GM19463 (cell line): ENCODE results near the gene GBX2.
"Not testable (repeated sequence)": the region's sequence is repeated elsewhere in the genome, so short reads cannot be mapped to it uniquely, and the experiment has no call there.

Experiments
- ATAC-seq: cut with Tn5 transposase; IDR thresholded peaks from one replicate; pipeline ENCODE4 v1.9.1; 2021; ENCODE audit warnings: mild to moderate bottlenecking, moderate library complexity; ENCODE audit not compliant: unreplicated experiment

The GBX2 gene

DNA sequence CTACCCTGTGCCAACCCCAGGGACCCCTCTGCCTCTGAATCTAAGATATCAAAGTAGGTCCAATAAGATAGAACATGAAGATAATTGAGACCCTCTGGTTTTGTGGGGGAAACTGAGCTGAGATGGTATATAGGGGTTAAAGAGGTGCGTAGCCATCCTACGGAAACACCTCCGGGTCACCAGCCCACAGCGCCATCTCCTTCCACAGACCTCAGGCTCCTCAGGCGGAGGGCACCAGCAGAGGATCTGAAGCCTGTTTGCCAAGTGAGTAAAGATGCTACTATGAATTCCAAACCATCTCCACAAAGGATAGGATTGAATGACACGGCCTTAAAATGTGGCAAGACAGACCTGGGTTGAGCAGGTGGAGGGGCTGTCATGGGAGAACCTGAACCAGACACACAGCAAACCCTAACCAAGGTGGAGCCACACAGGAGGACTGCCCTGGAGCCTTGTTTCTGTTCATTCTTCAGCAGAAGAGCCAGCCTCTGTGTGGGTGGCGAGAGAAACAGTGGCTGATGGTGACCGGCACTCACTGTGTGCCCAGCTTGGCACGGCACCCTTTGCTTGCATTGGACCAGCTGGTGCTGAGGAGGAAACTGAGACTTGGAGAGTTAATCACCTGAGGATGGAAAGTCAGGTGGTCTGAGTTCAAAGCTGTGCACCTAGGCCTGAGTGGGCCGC, 10.2 kb downstream of the GBX2 start:
- no peak for ATAC-seq

DNA sequence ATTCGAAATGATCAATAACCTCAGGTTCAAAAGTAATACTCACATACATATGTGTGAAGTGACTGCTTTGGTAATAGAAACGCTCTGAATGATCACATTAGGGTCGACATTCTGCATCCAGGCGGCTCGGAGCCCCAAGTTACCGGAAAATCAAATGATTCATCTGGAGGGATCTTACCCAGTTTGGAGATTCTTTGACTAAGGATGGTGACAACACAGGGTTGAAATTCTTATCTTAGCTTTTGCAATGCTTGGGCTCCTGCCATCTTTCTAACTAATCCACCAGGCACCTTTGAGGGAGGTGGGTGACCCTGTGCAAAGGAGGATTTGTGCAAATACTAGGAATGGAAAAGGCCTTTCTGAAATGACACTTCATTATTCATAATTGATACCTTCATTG, 10.8 kb downstream of the GBX2 start:
- no peak for ATAC-seq

DNA sequence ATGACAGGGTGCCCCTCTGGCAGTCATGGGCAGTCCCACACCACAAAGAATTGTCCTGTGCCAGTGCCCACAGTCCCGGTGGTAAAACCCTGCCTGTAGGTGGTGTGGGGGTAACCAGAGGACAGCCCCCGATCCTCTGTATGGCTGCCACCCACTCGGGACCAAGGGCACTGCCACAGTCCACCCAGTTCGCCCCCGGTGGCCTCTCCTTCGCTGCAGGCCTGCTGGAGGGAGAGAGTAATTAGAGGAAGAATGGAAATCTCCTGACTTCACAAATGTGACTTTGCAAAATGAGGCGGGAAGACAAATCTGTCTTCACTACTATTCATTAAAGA, 11.4 kb downstream of the GBX2 start:
- ATAC-seq = no peak

DNA sequence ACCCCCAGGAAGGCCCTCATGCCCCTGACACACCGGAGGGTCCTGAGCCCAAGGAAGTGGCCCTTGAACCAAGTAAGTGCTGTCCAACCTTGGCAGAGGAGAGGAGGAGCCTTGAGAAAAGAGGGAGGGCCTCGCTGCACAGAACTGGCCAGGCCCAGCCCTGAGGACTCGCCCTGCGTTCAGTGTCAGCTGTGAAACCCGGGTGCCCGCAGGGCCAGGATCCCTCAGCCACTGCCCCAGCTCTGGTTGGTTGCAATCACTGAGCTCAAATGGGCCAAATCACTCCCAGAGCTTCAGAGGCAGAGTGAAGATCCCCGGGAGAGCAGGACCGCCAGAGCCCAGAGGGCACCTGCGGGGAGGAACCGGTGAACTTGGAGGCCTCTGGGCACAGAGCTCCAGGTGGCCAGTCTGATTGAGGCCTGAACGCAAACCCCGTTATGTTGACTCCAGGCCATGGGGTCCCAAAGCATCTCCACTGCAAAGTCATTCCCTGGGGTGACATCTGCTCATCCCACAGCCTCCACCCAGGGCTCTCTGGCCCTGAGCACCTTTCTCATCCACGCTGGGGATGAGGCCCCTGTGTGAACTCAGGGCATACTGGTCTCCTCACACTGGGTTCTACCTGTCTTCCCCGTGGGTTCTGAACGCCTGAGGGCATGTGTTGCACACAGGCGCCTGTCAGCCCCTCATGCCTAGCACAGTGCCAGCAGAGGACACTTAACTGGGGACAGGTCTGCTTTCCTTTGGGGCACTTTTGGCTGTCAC, 11.9 kb downstream of the GBX2 start:
- no peak for ATAC-seq

DNA sequence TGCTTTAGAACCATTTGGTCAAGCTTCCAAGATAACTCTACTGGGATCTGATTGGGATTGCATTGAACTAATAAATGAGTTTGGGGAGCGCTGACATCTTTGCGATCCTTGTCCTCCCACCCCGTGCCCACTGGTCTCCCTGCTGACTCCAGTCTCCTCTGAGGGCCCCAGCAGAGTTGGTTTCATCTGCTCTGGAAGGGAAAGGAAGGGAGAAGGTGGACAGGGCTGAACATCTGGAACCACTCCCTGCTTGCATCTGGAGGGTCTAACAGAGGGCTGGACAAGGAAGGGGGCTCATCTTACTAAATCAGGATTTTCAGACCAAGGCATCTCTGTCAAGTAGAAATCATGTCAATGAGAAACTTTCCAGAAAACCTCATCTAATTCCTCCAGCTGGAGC, 12.8 kb downstream of the GBX2 start:
- no peak for ATAC-seq

DNA sequence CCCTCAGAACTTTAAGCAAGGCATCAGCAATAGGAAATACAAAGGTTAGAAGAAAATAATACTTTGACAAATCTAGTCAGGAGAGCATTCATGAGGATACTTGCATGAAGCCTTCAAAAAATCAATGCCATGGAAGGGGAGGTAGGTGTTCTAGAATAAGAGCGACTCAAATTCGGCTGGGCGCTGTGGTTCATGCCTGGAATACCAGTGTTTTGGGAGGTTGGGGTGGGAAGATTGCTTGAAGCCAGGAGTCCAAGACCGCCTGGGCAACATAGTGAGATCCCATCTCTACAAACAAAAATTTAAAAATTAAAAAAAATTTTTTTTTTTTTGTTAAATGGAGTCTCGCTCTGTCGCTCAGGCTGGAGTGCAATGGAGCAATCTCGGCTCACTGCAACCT, 21.8 kb downstream of the GBX2 start:
- no peak for ATAC-seq

DNA sequence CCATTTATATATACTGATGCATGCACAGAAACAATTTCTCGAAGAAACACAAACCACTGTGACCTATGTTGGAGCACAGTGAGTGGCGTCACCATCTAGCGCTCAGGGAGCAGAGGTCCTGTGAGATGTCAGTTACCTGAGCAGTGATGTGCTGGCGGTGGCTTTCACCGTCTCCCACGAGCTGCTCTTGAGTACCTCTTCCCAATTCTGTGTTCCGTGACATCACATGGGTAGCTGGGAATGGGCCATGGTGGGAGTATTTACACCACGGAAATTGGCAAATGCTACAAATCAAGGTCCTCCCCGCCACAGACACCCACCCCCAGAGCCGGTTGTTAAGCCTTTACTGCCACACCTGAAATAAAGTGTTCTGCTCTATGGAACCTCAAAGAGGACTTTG, 24.4 kb downstream of the GBX2 start:
- no peak for ATAC-seq

DNA sequence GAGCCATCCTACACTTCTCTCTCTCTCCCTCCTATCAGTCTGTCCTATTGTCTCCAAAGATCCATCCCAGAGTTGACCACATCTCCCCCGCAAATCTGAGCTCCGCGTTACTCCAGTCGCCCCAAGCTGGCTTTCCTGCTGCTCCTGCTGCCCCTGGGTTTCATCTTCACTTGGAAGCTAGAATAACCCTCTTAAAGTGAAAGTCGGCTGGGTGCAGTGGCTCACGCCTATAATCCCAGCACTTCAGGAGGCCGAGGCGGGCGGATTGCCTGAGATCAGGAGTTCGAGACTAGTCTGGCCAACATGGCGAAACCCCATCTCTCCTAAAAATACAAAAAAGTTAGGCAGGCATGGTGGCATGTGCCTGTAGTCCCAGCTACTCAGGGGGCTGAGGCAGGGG, 26.6 kb downstream of the GBX2 start:
- ATAC-seq = not testable (repeated sequence)

DNA sequence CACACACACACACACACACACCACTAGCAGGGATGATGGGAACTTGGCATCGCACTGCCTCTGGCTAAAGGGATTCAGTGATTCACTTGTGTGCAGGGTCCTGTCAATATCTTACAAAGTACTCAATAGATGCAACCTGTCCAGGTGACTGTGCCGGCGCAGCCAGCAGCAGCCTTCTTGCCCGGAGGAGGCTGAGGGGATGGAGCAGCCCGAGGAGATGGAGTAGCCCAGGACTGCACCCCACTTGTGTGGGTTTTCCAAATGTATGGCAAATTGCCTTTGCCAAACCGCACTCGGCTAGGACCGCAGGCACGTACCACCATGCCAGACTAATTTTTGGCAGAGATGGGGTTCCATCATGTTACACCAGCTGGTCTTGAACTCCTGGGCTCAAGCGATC, 31.1 kb downstream of the GBX2 start:
- ATAC-seq = no peak

DNA sequence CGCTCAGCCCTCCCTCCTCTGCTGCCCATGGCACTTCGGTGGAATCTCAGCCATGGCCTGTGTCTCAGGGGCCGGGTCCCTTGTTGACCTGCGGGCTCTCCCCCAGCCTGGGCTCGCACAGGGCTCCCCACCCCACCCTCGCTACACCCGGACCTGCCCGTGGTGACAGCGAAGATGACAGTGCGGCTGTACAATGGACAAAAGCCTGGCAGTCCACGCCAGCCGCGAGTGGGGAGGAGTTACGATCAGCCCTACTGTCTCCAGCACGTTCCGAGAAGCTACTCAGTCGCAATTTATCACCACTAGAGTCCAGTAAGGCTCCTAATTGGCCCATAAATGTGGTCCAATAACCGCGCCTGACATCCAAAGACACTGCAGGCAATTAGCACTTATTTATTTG, 31.6 kb downstream of the GBX2 start:
- ATAC-seq = no peak

DNA sequence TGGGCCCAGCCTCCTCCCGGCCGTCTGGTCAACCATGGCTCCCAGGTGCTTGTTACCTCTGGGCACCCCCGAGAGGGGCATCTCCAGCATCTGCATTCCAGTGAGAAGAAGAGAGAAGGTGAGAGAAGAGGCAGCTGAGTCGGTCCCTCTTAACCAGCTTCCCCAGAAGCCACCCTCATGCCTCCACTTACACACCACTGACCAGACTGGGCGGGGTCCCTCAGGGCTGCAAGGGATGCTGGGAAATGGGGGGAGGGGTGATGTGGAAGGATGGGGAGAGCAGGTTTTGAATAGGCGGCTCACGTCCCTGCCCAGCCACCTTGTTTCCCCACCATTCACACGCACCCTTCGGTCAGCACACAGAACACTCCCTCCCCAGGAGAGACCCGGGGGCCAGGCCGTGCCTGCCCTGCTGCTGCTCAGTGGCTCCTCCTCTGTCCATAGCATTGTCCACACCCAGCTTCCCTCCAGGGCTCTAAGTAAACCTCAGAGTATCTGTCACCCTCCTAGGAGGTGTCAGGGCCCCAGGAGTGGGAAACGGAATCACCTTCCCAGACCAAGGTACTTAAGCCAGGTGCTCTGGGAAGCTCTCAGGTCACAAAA, 34.7 kb downstream of the GBX2 start:
- ATAC-seq = no peak

DNA sequence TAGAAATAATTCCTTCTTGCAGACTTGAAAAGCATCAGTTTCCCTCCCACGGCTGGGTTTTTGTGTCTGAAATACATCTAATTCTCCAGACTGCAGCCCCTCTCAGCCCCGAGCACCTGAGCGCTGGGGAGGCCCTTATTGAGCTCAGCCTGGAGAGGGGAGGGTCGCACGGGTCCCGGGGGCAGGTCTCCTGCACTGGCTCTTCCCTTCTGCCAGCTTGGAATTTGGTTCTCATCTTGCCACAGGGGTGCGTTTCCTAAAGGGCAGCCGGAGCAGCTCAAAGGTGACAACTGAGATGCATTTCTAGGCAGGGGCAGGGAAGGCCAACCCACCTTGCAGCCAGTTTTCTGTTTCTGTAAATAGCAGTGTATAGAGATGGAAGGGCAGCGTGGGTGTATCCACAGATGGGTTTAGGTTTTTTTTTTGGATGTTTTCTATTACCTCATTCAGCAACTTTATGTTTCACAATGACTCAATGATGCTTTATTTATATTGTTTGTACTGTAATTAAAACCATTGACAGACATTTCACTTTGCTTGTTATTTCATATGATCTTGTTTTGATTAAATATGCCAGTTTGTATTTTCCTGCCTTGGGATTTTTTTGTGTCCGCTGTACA, 37.0 kb downstream of the GBX2 start:
- no peak for ATAC-seq

DNA sequence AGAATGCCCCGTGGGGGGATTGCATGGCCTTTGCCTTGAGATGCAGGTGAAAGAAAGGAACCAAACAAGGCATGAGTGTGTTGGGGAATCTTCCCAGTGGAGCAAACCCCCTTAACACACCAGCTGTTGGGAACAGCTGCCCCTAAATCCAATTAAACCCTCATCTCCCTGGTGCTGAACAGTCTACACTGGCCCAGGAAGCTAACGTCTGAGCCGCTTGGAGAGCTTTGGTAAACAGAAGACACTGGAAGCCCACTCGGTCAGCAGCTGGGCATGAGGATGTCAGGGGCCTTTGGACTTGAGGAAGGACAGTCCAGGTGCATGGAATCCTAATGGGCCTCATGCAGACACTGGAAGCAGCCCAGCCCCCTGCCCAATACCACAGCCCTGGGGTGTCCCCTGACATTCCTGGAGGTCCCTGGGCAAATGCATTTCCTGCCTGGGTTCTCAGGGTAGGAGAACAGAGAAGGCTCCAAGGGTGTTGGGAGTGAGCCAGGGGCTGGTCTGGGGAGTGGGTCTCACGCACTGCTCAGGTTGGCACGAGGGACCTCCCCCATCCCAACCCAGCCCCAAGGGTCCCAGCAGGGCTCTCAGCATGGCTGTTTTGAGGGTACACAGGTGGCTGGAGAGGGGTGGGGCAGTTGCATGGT, 37.7 kb downstream of the GBX2 start:
- ATAC-seq = no peak

DNA sequence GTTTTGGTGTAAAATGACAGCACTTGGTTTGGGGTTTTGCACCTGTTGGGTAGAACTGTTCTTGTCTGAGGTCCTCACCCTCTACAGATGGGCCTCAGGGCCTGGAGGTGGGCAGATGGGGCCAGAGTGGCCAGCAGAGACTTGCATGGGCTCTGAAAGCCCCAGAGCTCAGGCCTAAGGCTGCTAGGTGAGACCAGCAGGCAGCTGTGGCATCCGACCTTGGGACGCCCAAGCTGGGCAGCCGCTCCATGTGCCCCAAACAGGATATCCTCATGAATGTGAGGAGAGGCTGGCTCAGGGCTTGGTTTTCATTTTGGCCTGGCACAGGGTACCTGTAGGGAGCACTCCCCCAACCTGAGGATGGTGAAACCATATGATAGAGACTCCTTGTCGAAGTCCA, 38.3 kb downstream of the GBX2 start:
- ATAC-seq = no peak

DNA sequence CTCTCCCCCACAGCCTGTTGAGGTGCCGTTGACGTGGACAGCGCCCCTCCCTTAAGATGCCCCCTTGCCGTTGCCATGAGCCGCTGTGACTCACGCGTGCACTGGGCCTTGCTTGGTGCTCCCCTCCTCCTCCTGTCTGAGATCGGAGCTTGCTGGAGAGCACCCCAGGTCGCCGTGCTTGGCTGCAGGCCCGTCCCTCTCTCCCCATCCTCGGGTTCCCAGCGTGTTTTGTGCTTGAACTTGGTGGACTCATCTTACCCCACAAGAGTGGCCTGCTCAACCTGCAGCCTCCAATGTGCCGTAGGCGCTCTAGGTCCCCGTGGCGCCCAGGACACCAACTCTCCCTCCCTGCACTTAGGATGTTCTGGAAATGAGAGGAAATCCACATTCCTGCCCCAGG, 39.9 kb downstream of the GBX2 start:
- no peak for ATAC-seq

DNA sequence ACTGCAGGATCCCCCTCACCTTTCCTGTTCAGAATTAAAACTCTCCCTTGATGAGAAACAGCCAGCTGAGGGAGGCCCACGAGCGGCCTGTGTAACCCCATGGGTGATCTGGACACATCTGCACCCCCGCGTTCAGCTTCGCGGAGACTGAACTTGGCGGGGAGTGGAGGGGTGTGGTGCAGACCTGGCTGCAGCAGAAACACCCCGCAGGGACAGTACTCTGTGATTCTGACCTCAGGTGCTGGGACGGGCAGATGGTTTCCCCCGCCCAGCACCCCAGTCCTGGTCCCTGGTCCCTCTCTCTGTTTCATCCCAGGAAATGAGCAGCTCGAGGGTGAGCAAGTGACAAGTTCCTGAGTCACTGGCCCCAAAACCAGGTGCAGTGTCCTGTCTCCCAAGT, 41.2 kb downstream of the GBX2 start:
- no peak for ATAC-seq

DNA sequence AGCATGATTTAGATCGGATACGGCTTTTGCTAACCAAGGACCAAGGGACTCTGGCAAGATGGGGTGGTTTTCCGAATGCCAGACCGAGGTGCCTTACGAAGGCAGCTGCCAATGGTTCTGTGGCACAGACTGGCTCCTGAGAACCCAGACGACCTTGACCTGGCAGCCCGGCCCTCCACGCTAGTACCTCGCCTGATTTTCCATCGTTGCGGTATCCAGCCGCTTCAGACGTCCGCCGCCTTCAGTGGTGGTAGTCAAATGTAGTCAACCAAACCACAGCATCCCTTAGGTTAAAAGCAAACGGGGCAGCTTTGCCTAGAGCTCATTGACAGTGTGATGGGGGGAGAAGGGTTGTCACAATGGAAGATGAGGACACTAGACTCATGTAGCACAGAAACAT, 42.6 kb downstream of the GBX2 start:
- ATAC-seq = no peak

DNA sequence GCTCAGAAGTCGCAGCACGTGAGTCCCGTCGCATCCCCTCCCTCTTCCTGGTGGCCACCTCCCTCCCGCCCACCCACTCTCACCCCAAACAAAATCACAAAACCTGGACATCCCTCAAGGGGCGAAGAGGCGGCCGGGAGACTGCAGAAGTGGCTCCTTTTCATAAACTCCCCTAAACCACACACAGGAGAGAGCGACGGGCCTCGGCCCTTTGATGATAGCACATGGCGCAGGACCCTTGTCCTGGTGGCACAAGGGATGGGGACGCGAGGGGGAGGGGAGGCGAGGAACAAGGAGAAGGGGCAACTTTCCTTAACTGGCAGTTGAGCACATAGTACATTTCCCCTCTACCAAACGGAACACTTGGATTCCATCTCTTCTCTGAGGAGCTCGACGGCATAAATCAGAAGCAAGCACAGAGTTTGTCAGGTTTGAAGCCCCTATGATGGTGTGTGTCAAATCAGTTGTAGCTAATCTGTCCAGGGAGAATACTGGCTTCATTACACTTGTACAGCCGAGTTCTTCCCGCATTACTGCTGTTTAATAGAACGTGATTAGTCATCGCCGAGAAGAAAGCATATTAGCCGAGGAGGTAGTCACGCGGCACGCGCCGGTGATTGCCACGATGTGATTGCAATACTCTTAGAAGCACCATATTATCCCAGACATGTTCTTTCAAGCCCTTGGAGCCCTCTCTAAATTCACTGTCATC, 43.8 kb downstream of the GBX2 start:
- ATAC-seq = no peak

DNA sequence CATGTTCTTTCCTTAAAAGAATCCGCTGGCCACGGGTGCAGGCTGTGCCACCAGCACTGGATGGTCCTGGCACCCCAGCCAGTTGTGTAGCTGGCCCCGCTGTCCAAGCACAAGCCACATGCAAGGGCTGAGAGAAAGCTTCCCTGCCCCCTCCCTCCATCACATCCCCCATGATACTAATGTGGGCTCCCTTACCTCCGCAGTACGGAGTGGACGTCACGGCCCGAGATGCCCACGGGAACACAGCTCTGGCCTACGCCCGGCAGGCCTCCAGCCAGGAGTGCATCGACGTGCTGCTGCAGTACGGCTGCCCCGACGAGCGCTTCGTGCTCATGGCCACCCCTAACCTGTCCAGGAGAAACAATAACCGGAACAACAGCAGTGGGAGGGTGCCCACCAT, 44.5 kb downstream of the GBX2 start:
- ATAC-seq = no peak

DNA sequence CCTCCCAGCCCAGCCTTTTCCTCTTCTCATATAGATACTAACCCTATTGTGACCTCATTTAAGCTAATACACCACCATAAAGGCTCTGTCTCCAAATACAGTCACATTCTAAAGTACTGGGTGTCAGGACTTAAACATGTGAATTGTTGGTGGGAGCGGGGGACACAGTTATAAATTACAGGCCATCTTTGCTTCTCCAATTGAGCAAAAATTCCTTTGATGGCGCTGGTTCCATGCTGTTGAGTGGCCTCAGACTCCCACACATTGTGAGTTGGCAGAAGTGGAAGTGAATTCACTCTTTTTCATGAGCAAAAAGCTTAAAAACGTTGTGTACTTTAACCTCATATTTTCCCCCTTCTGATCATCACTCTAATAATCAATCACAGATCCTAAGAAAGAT, 46.0 kb downstream of the GBX2 start:
- no peak for ATAC-seq

DNA sequence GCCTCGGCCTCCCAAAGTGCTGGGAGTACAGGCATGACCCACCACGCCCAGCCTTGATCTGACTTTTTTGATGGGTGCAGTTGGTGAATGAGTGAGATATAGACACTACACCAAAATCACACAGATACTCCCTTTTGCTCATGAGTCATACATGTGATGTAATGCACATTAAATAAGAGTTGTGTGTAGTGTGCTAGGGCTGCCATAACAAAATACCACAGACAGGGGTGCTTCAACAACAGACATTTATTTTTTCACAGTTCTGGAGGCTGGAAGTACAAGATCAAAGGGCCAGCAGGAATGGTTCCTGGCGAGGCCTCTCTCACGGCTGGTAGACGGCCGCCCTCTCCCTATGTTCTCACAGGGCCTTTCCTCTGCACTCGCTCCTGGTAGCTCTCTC, 46.6 kb downstream of the GBX2 start:
- ATAC-seq = no peak
